Measurements from ENCODE around the gene ANKS3.
"Not testable (repeated sequence)": the region's sequence is repeated elsewhere in the genome, so short reads cannot be mapped to it uniquely, and the experiment has no call there.

ANKS3 gene

DNA sequence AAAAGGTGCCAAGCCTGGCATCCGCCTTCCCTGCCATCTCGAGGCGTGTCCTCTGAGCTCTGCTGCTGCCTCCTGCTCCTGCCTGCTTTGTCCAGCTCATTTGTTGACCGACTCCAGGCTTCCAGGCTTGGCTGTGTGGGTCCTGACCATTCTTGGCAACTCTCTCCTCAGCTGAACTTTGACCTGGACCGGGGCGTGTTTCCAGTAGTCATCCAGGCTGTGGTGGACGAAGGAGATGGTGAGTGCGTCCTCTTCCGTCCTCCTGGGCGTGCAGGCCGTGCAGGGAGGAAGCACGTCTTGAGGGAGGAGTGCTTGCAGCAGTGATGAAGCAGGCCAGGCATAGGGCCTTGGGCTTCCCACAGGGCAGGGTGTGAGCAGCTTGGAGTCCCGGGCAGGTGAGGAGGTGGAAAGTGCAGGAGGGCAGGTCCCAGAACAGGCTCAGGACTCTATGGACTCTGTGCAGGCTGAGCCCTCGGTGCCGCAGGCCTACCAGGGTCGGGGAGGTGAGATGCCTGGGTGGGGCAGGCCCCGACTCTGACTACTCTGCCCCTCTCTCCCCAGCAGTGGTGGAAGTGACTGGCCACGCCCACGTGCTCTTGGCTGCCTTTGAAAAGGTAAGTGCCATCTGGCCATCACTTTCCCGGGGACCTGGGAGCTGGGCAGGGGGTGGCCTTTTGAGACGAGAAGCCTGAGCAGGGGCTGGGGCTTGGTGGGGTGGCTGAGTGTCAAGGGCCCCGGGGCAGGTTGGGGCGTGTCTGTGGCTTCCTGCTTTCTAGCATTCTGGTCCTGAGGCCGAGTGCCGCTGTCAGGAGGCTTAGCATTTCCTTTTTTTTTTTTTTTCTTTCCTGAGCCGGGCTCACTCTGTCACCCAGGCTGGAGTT lies 69.3 kb downstream of the ANKS3 start:
- peak; percentile 69 for DNase-seq

DNA sequence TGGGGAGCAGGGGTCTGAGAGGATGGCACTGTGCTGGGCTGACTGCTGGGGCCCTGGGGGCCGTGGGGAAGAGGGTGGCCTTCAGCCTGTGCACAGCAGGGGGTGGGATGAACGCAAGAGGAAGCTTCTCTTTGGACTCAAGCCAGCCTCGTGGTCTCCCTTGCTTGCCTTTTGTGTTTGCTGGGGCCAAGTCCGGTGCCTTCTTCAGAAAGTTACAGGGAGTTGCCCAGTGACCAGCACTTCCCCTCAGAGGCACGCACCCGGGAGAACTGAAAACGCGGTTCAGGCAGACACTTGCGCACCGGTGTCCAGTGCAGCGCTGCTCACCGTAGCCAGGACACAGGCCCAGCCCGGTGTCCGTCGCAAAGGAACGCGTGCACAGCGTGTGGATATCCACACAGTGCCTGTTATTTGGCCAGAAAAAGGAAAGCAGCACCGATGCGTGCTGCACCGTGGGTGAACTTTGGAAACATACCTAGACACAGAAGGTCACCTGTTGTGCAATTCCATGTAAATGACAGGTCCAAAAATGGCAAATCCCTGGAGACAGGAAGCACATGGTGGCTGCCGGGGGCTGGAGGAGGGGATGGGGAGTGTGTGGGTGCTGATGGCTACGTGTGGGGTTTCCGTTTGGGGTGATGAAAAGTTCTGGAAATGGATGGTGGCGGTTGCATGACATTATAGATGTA lies 70.2 kb downstream of the ANKS3 start:
- no peak for DNase-seq

DNA sequence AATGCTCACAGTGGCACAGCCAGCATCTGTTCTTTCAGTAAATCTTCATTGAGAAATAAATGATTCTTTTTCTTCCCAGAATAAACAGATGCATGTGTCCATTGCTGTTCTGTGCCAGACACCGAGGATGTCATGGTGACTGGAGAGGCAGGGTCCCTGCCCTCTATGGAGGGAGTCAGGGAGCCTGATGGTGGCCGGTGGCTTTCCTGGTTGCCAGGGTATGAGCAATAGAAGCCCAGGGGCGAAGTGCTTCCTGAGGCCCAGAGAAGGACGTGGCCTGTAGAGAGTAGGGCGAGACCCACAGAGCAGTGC lies 70.7 kb downstream of the ANKS3 start:
- no peak for DNase-seq

DNA sequence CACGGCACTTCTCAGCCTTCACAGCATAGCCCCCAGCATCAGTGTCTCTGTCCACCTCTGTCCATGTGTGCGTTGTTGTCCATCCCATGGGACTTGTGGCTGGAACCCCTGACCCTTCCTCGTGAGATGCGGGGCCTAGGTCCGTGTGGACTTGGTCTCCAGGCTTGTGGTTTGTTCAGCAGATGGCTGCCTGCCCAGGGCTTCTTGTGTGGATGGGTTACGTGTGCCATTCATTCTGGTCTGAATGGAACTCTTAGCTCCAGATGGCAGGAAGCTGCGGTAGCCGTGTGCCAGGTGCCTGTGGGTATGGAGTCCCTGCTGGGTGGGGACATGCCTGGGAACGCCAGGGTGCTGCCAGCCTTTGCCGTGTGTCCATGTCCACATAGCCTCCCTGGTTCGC lies 72.4 kb downstream of the ANKS3 start:
- DNase-seq, result no peak

DNA sequence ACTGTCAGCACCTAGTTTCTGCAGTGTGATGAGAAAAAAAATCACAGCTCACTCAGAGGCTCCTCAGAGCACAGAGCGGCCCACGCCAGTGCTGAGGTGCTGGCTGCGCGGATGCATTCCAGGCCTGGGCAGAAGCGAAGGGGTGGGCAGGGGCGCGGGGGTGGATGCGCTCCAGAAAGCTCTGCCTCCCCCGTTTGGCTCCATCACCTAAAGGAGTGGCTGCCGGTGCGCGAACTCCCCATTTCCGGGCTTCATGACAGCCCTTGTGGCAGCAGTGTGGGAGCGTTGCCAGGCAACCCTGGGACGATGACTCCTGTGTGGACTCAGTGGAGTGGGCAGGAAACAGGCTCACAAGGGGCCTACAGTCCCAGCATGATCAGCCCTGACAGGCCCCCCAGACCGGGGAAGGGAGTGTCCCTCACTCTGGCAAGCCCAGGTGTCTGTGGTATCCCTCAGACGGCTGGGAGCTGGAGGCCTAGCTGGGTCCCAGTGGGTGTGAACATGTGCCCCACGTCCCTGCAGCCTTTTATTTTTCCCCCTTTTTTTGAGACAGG lies 73.5 kb downstream of the ANKS3 start:
- no peak for DNase-seq

- no peak for DNase-seq
Measured at GRCh38 chr16:4659363-4660353, 74.4 kb downstream of the ANKS3 start.

DNA sequence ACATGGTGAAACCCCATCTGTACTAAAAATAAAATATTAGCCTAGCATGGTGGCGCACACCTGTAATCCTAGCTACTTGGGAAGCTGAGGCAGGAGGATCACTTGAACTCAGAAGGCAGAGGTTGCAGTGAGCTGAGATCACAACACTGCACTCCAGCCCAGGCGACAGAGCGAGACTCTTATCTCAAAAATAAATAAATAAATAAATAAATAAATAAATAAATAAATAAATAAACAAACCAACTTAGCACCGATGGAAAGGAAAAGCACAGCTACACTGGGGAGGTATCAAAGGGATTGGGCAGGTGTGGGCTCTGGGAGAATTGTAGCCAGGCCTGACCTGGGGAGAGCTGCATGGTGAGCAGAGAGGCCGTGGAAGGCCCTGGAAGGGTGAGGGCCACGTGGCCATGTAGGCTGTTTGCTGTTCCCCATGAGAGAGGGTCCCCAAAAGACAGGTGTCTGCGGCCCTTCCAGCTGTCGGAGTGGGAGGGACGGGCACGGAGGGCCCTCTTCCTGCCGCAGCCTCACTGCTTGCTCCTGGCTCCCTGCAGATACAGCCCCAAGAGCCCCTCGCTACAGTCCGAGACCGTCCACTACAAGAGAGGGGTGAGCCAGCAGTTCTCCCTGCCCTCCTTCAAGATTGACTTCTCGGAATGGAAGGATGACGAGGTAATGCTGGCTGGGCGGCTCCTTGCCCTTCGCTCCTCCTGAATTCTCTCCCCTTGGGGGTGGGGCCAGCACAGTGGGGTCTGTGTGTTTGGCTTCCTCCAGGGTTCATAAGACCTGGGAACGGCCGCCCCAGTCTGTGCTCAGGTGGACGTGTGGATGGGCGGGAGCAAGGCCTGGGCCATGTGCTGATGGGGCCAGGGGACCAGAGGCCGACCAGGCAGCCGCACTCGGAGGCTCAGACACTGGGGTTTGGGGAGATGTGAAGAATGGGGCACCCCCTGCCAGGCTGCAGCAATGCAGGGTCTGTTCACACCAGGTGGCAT lies 77.1 kb downstream of the ANKS3 start:
- DNase-seq, result no peak

- DNase-seq, result no peak
Measured at GRCh38 chr16:4656221-4656620, 77.8 kb downstream of the ANKS3 start.

DNA sequence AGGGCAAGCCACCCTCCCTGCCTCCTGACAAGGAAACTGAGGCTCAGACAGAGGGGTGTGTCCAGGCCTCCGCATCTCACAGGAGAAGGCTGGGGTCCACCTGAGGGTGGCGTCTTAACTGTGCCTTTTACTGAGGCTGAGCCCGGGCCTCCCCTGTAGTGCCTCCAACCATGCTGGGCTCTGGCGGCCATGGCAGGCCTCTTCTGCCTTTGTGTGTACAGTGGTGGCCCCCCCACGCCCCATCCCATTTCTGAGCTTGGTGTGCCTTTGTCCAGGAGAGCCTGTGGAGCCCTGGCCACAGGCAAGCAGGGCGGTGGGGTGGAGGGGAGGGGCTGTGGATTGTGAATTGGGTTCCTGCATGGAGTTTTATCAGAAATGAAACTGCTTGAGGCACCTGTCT lies 78.3 kb downstream of the ANKS3 start:
- DNase-seq, result no peak

GRCh38 chr16:4654964-4655590 lies 79.0 kb downstream of the ANKS3 start:
- no peak for DNase-seq

GRCh38 chr16:4654011-4654963 lies 79.8 kb downstream of the ANKS3 start:
- DNase-seq, result no peak

- DNase-seq, result no peak
Measured at GRCh38 chr16:4652561-4652960, 81.5 kb downstream of the ANKS3 start.

- DNase-seq, result no peak
Measured at GRCh38 chr16:4651827-4652226, 82.2 kb downstream of the ANKS3 start.

DNA sequence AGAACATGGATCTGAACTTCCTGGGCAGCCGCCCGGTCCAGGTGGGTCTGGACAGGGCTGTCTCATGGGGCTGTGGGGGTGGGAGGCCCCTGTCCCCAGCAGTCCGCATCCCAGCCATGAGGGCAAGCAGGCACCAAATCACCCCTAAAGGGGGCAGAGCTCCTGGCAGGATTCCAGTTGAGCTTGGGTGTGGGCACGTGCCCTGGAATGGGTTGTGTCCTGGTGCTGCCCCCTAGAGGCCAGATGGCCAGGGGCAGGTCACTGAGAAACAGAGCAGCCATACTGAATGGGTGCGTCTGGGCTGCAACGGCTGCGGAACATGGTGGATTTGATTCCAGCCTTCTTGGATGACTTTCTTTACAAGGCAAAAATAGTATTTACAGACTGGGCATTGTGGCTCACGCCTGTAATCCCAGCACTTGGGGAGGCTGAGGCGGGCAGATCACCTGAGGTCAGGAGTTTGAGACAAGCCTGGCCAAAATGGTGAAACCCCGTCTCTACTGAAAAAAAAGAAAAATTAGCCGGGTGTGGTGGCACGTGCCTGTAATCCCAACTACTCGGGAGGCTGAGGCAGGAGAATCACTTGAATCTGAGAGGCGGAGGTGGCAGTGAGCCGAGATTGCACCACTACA lies 83.5 kb downstream of the ANKS3 start:
- DNase-seq, result not testable (repeated sequence)

DNA sequence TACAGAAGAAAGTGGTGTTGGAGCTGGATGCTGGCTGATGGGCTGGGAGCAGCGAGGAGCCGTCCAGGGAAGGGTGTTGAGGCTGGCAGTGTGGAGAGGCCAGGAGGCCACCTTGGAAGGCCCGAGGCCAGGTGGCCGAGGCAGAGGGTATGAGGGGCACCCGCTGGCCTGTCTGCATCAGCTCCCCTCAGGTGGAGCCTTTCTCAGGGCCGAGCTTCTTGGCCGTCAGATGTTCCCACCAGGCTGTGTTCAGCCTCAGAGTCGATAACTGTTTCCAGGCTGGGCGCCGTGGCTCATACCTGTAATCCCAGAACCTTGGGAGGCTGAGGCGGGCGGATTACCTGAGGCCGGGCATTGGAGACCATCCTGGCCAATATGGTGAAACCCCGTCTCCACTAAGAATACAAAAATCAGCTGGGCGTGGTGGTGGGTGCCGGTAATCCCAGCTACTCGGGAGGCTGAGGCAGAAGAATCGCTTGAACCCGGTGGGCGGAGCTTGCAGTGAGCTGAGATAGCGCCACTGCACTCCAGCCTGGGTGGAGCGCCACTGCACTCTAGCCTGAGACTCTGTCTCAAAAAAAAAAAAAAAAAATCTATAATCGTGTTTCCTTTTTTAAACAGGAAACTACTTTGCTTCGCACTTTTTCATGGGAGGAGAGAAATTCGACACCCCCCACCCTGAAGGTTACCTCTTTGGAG lies 84.2 kb downstream of the ANKS3 start:
- no peak for DNase-seq

- DNase-seq, result no peak
Measured at GRCh38 chr16:4648917-4649316, 85.2 kb downstream of the ANKS3 start.

GRCh38 chr16:4647644-4647980 lies 86.5 kb downstream of the ANKS3 start:
- DNase-seq, result no peak

- DNase-seq, result no peak
Measured at GRCh38 chr16:4646773-4647643, 87.1 kb downstream of the ANKS3 start.

All from NCI-H510A (cell line).